HG02973 (cell line): ENCODE measurements around the gene FTO.

Experiments
- ATAC-seq: cut with Tn5 transposase; IDR thresholded peaks from one replicate; pipeline ENCODE4 v1.9.1; 2021; ENCODE audit warnings: moderate library complexity; ENCODE audit not compliant: unreplicated experiment

The FTO gene

GRCh38 chr16:53991754-53992378 is 287.9 kb downstream of the FTO start:
- ATAC-seq = no peak

DNA sequence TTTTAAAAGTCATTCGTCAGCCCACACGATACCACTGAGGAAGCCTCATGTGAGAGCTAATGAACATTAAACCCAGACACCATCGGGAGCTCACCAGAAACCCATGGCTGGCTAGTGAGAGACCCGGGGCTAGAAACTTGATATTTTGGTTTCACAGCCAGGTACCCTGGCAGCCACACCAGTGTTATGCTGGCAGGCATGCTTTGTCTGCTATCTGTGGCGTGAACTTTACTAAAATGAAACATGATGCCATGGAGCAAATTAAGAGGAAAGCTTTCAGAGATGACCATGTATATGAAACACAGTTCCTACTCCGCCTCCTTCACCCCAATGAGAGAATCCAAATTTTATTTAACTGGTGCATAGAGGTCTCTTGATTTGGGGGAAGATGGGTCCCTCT is 291.4 kb downstream of the FTO start:
- no peak for ATAC-seq

- ATAC-seq = no peak
Measured at GRCh38 chr16:53996961-53997360, 293.0 kb downstream of the FTO start.

- no peak for ATAC-seq
Measured at GRCh38 chr16:53998024-53998810, 294.3 kb downstream of the FTO start.

DNA sequence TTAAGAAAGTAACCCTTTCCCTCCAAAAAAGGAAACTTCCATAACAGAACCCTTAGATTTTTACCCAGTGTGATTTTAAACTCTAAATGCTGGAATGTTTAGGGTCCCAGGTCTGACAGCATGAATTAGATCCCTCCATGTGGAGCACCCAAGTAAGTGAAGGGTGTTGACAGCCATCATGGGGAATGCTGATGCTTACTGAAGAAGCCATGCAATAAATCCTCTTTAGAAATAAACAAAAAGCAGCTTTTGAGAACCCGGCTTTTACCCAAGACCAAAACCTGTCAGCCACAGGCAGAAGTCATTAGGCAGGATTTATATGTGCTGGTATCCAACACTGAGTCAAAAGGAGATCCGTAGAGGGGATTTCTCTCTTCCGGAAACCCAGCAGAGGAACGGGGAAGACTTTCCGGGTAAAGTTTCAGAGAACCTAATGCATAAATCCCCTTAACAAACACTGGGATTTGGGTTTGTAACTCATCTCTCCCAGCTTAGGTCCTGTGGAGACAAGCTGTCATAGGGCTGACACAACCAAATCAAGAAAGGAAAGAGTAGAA is 295.1 kb downstream of the FTO start:
- ATAC-seq = no peak

DNA sequence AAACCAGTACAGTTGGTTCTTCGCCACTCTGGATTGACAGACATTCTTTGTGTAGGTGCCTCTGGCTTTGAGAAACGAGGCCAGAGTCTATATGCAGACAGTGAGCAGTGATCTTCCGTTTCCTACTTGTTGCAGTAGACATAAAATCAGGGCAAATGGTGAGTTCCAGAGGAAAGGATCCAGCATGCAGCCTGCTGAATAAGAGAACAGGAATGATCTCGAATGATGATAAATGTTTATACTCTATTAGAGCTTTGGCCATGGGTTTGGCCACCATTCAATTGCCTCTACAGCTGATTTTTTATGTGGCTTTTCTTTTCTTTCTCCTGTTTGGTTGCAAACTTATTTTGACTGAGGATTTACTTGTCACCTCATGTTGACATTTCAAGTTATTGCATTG is 295.9 kb downstream of the FTO start:
- ATAC-seq = no peak

DNA sequence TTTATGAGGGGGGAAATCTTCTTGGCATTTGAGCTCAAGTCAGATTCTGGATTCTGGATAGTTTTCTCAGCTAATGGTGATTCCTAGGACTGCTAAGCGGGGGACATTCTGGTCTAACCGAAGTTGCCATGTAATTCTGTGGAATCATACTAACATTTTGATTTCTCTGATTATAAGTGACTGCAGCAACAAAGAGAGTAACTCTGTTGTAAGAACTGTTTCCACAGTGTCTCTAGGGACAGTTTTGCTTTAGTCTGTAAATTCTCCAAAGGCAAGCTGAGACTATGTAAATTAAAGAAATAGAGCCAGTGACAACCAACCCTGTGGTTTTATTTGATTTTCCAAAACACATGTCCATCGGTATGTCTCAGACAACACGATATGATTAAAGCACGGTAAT is 296.4 kb downstream of the FTO start:
- ATAC-seq = no peak

DNA sequence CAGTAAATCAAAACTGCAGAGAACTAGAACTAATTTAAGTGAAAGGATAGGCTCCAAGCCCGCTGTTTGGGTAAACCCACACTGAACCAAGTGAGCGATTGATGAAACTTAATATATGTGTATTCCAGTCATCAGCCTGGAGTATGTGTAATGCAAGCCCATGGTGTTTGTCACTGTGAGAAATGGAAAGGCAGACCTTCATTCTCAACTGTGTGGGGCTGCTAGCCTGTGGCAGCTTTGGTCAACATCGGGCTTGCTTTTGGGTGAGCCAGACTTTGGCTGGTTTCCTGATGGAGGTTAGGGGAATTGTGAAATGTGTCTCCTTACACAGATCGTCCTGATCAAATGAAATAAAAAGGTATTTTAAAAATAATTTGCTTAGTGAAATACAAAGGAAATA is 302.7 kb downstream of the FTO start:
- no peak for ATAC-seq

DNA sequence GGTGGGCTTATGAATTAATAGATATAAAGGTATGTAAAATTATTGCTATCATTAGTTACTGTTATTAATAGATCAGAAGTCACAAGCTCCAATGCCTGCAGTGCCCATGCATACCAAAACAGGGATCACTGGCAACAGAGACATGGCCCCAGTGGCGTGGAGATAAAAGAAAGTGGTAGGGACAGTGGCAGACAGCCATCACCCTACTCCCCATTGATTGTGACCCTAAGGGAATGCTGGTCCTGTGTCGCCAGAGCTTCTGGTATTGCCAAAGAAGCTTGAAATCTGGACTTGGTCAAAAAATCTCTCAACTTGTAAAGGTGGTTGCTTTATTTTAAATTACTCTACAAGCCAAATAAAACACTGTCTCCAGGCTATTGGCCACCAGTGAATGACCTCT is 303.5 kb downstream of the FTO start:
- no peak for ATAC-seq

- no peak for ATAC-seq
Measured at GRCh38 chr16:54009464-54010176, 305.7 kb downstream of the FTO start.

GRCh38 chr16:54015147-54015546 is 311.2 kb downstream of the FTO start:
- ATAC-seq = no peak

DNA sequence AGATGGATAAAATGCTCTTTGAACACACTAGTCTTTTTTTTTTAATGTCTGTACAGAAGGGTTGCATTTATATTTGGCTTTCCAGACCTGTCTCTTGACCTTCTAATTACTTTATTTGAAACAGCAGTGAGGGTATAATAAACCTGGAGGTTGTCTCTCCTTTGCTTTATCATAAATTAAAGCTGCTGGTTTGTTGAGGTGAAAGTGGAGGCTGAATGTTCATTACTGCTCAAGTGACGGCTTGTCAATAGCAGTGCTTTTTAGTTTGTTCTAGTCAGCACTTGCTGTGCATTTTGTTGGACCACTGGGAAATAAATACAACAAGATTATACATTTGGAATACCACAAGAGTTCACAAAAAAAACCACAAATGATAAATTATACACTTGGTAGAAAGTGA is 318.4 kb downstream of the FTO start:
- ATAC-seq = no peak

GRCh38 chr16:54026456-54026855 is 322.5 kb downstream of the FTO start:
- ATAC-seq = no peak

GRCh38 chr16:54027062-54027461 is 323.1 kb downstream of the FTO start:
- no peak for ATAC-seq

GRCh38 chr16:54027558-54027957 is 323.6 kb downstream of the FTO start:
- ATAC-seq = no peak

DNA sequence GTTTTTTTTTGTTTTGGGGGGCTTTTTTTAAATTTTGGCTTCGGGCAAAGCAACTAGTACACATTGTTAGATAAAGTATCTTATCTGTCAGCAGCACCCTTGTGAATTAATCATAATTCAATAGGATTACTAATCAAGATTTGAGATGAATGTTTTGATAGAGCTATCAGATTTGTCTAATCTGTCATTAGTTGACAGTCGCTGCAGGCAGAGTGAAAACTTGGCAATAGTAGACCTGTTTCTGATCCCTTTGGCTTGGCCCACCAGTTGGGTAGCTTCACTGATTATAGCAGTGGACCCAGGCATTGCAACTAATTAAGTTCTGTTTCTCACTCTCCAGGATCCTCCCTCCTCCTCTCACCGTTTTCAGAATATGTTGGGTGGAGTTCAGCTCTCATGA is 324.0 kb downstream of the FTO start:
- ATAC-seq = no peak

DNA sequence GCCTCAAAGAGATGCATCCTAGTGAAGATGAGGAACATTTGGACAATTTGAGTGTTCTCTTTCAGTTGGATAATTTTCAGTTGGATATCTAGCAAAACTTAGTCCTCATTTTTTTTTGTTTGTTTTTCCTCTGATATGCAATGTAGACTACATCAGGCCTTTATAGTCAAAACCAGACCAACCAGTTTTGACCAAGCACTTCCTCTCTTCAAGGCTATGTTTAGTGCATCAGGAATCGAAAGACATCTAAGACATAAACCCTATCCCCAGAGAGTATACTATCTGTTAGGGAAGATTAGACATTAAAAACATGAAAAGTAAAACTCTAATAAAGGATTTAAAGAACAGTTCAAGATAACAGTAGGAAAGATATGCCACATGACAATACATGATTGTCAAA is 326.5 kb downstream of the FTO start:
- no peak for ATAC-seq

GRCh38 chr16:54031107-54031760 is 327.3 kb downstream of the FTO start:
- ATAC-seq = no peak

DNA sequence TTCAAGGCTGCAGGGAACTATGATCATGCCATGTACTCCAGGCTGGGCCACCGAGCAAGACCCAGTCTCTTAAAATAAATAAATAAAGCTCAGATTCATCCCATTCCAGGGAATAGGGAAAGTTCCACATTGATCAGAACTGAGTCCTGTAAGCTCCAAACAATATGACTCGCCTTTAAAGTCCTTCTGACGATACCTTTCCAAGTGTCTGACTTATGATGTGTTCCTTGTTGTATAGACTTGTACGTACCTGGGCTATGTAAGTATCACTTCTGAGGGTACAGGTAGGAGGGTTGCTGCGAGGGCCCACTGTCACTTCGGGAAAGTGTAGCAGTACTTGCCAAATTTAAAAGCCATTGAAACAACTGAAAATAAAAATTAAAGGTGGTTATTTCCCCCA is 329.8 kb downstream of the FTO start:
- ATAC-seq = no peak

DNA sequence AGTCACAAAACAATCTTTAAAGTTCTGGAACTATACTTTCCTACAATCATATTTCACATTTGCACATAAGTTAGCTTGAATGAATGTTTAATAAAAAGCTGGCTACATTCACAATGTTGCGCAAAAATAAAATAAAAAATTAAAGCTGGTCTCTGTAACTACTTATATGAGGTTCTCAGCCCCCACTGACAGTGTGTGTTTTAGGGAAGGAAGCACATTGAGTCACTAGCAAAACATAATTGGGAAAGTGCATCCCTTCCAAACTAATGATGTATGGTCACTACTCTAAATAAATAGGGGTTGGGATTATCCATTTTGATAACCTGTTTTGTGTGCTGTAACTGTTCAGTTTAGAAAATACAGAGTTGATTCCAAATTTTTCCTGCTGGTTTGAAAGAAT is 330.7 kb downstream of the FTO start:
- no peak for ATAC-seq

- no peak for ATAC-seq
Measured at GRCh38 chr16:54040480-54040879, 336.5 kb downstream of the FTO start.
